GM18868 (cell line): ENCODE results near the gene N4BP3.

Experiments used
- ATAC-seq: cut with Tn5 transposase; IDR thresholded peaks from one replicate; pipeline ENCODE4 v1.9.1; 2021; ENCODE audit warnings: mild to moderate bottlenecking, moderate library complexity; ENCODE audit not compliant: unreplicated experiment

Gene N4BP3

GRCh38 chr5:178145965-178146820, 32.9 kb downstream of the N4BP3 start:
- ATAC-seq = peak; percentile 73

DNA sequence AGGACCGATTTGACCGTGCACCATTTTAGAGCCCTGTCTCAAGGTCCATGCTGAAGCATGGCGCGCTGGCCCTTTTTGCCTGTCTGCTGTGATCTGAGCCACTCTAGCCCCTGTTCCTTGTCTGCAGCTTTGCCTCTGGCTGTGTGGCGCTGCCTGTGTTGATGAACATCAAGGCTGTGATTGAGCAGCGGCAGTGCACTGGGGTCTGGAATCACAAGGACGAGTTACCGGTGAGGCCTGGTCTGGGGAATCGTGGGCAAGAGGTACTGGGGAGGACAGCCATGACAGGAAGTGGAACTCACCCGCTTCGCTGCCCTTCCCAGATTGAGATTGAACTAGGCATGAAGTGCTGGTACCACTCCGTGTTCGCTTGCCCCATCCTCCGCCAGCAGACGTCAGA, 34.1 kb downstream of the N4BP3 start:
- no peak for ATAC-seq

- ATAC-seq = no peak
Measured at GRCh38 chr5:178149199-178149932, 36.0 kb downstream of the N4BP3 start.

GRCh38 chr5:178150977-178151734, 37.8 kb downstream of the N4BP3 start:
- no peak for ATAC-seq

DNA sequence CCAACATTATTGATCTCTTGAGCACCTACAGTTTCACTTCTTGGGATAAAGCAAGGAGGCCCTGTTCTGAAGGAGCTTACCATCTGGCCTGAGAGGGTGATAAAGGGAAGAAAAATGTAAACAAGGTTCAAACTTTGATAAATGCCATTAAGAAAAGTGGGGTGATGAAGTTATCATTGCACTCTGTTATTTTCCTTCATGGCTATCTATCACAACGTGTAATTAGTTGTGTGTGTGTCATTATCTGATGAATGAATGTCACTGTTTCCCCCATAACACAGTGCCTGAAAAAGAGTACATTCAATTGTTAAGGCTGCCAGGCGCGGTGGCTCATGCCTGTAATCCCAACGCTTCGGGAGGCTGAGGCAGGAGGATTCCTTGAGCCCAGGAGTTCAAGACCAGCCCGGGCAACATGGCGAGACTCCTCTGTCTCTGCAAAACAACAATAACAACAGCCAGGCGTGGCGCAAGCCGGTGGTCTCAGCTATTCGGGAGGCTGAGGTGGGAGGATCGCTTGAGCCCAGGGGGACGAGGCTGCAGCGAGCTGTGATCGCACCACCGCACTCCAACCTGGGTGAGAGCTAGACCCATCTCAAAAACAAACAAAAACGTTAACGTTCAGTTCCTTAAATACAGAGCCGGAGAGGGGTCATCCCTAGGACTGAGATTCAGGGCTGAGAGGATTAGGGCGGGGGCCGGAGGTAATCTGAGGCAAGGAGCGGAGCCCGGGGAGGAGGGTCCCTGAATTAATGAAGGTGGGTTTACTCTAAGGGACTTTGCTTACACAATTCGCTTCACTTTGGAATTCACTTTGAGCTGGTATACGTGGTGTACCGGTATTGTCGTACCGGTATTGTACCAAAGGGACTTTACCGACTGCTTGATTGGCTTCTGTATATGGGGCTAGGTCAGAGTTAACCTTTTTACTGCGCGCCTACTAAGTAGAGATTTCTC, 39.4 kb downstream of the N4BP3 start:
- ATAC-seq = no peak

DNA sequence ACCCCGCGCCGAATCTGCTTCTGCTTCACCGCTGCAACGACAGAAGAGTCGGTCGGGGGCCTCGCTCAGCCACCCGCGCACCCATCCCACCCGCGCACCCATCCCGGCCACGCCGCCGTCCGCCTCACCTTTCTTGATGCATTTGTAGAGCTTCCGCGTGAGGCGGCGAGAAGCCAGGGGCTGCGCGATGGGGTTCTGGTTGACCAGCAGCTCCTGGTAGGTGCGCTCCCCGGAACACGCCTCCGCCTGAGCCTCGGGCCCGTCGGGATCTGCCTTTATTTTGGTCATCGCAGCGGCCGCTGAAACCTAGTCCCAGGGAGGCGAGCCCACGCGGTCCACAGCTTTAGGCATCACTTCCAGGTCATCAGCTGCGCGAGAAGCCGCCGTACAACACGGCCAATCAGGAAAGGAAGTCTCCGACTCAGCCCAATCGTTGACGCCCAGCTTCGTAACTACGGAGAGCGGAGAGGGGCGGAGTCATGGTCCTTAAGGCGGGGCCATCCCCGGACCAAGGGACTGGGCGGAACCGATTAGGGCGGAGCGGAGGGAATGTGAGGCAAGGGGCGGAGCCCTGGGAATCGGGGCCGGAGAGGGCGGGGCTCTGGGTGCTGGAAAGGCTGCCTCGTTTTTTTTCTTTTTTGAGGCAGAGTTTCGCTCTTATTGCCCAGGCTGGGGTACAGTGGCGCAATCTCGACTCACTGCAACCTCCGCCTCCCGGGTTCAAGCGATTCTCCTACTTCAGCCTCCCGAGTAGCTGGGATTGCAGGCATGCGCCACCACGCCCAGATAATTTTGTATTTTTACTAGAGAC, 40.4 kb downstream of the N4BP3 start, which contains the start of gene NHP2:
Gene NHP2 (minus strand): TSS at position 356 of the 811 bp plus-strand sequence. CDS start 68 bp downstream, at position 288.
- peak; percentile 97 for ATAC-seq

DNA sequence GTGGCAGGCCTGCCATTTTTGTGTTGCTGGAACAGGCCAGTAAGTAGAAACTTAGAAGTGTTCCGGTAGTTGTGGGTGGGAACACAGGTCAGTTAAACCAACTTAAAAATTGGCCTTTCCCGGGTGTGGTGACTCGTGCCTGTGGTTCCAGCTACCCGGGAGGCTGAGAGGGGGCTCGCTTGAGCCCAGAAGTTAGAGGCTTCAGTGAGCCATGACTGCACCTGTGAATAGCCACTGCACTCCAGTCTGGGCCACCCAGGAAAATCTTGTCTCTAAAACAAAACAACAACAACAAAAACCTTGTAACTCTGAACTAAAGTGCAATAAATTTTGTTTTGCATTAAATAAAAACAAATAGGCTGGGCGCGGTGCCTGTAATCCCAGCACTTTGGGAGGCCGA, 41.7 kb downstream of the N4BP3 start:
- ATAC-seq = no peak

GRCh38 chr5:178160176-178160575, 46.8 kb downstream of the N4BP3 start:
- no peak for ATAC-seq

- no peak for ATAC-seq
Measured at GRCh38 chr5:178162481-178162880, 49.1 kb downstream of the N4BP3 start.

- peak; percentile 86 for ATAC-seq
Measured at GRCh38 chr5:178163772-178164735, 50.7 kb downstream of the N4BP3 start.

GRCh38 chr5:178165581-178165980, 52.2 kb downstream of the N4BP3 start:
- ATAC-seq = no peak

DNA sequence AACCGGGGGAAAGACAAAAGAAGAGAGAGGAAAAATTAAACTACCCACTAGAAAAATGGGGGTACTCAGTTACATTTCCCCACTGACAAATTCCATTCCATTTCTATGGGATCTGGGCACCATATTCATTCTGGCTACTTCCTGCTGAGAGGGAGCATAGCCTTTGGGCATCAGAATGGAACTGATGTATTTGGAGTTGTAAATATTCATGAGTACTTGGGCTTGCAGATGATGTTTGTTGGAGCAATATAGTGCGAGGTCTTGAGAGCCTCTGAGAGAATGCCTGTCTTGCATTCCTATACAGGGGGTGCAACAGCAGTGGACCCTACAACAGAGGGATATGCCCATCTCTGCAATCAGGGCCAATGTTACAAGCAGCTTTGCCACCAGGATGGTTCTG, 57.1 kb downstream of the N4BP3 start:
- no peak for ATAC-seq

- ATAC-seq = no peak
Measured at GRCh38 chr5:178174456-178174855, 61.1 kb downstream of the N4BP3 start.
